Kidney epithelial cell (primary cell): ENCODE measurements around the gene SKAP1. TPM values are rescaled to one million over a fixed set of nuclear protein-coding genes. Genes with fewer than 3 reads are reported as not detected.

Experiments
- DNase-seq: peaks from one replicate; pipeline ENCODE4 v3.0.0-alpha.2; 2010; ENCODE audit warnings: low read depth
- H3K27me3 ChIP-seq: 2 replicates; pipeline ENCODE4 v1.6.0; 2011; ENCODE audit warnings: low read length; ENCODE audit not compliant: control insufficient read depth, insufficient read depth
- H3K36me3 ChIP-seq: 2 replicates; pipeline ENCODE4 v1.5.1; 2011; ENCODE audit warnings: low read length; ENCODE audit not compliant: control insufficient read depth, insufficient read depth
- H3K4me3 ChIP-seq: 2 replicates; pipeline ENCODE4 v1.5.1; 2011; ENCODE audit warnings: low read depth, mild to moderate bottlenecking, control low read depth, low read length
- total RNA-seq: library from RNA; depleted of rRNA; stranded (reverse); fragments of >200 nt; gene quantifications from 2 replicates; pipeline ENCODE4 v1.2.3, GENCODE V29; 2015
- TF ChIP-seq, protein P1 (sequence below): IDR thresholded peaks from 2 replicates; pipeline ENCODE4 v1.5.1; 2011; ENCODE audit warnings: mild to moderate bottlenecking, moderate library complexity, low read length, control low read depth, inconsistent platforms; ENCODE audit not compliant: insufficient read depth, poor library complexity, severe bottlenecking

SKAP1 gene
- total RNA-seq, 1 donor from 2014 or later, result 5.6 TPM

- no peaks in the 10 kb centered on the region for H3K27me3 ChIP-seq
- DNase-seq, result no peak
- TF ChIP-seq, protein P1, sequence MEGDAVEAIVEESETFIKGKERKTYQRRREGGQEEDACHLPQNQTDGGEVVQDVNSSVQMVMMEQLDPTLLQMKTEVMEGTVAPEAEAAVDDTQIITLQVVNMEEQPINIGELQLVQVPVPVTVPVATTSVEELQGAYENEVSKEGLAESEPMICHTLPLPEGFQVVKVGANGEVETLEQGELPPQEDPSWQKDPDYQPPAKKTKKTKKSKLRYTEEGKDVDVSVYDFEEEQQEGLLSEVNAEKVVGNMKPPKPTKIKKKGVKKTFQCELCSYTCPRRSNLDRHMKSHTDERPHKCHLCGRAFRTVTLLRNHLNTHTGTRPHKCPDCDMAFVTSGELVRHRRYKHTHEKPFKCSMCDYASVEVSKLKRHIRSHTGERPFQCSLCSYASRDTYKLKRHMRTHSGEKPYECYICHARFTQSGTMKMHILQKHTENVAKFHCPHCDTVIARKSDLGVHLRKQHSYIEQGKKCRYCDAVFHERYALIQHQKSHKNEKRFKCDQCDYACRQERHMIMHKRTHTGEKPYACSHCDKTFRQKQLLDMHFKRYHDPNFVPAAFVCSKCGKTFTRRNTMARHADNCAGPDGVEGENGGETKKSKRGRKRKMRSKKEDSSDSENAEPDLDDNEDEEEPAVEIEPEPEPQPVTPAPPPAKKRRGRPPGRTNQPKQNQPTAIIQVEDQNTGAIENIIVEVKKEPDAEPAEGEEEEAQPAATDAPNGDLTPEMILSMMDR, result no peak
- H3K36me3 ChIP-seq, result no peaks in the 10 kb centered on the region
- no peak overlapping the region for H3K4me3 ChIP-seq
Observed at GRCh38 chr17:48336986-48337385, 93.0 kb downstream of the SKAP1 start.

GRCh38 chr17:48335858-48336500 lies 94.0 kb downstream of the SKAP1 start:
- no peak for DNase-seq
- TF ChIP-seq, protein P1, result peak; percentile 50
- no peak overlapping the region for H3K4me3 ChIP-seq
- H3K36me3 ChIP-seq, result no peaks in the 10 kb centered on the region
- no peaks in the 10 kb centered on the region for H3K27me3 ChIP-seq

DNA sequence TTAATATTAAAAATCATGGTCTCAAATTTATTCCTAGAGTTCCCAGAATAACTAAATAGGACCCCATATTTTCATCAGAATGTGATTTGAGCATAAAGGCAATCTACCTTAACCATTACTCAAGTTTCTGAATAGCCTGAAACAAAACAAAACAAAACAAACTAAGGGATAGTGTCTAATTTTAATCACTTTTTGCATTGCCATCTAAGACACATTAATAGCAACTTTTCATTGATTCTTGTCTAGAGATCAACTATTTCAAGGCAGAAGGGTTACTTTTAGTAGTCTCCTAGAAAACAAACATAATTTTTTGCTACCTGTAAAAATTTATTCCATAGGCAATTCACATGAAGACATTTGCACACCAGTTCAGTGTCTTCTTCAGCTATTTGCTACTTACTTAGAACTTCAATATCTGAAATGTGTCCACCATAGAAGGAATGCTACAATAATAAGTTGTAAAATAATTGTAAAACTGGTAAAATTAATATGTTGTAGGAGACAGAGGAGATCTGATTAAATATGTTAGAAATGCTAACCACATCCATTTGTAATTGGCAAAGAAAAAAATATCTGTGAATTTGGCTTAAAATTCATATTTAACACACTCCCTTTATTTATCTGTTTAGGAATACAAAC lies 94.7 kb downstream of the SKAP1 start:
- TF ChIP-seq, protein P1, result no peak
- no peaks in the 10 kb centered on the region for H3K36me3 ChIP-seq
- no peak overlapping the region for H3K4me3 ChIP-seq
- H3K27me3 ChIP-seq, result no peaks in the 10 kb centered on the region
- no peak for DNase-seq

GRCh38 chr17:48333034-48333530 lies 96.9 kb downstream of the SKAP1 start:
- Histone ChIP-seq H3K36me3 (no peaks in the 10 kb centered on the region), H3K27me3 (no peaks in the 10 kb centered on the region), H3K4me3 (no peak overlapping the region)
- TF ChIP-seq, protein P1, result no peak
- no peak for DNase-seq

GRCh38 chr17:48330887-48331286 lies 99.1 kb downstream of the SKAP1 start:
- Histone ChIP-seq H3K4me3 (no peak overlapping the region), H3K36me3 (no peaks in the 10 kb centered on the region), H3K27me3 (no peaks in the 10 kb centered on the region)
- no peak for DNase-seq
- TF ChIP-seq, protein P1, result no peak

GRCh38 chr17:48330421-48330820 lies 99.6 kb downstream of the SKAP1 start:
- no peak for DNase-seq
- TF ChIP-seq, protein P1, result no peak
- Histone ChIP-seq H3K4me3 (no peak overlapping the region), H3K27me3 (no peaks in the 10 kb centered on the region), H3K36me3 (no peaks in the 10 kb centered on the region)
